ENCODE results near the gene FAM32A. TPM values are rescaled to one million over a fixed set of nuclear protein-coding genes. Genes with fewer than 3 reads are reported as not detected.

Gene FAM32A
- total and polyA plus RNA-seq, 10 of the 15 experiments (the other 5 are each of a cell fraction or from before 2014, with no cell fraction given): 33.3 to 116 (median 71.9) TPM

DNA sequence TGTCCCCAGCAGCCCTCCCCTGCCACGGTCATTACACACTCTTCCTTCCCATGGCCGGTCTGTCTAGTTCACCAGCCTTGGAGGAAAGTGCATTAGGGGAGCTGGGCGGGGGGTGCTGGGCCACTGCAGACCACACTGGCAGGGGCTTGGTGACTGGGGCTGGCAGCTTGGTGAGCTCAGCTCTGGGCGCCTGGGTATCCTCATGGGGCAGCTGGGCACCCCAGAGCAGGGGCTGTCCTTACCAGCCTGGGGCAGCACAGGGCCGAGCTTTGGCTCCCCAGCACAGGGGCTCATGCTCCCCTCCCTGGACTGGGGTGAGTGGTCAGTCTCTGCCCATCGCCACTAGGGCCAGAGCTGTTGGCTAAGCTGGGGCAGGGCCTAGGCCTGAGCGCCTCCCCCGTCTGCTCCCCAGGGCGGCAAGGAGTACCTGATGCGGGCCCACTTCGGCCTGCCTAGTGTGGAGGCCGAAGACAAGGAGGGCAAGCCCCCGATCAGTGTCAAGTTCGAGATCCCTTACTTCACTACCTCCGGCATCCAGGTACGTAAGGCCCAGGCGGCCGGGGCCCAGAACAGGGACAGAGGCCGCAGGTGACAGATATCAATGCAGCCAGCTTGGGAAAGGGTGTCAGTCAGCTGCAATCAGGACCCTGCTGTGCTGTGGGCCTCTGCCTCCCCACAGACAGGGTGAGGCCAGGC is 48.0 kb downstream of the FAM32A start:
- H3K4me2 ChIP-seq (ENCODE audit: control insufficient read depth, insufficient read depth): no peak overlapping the region
- no TSS peak for BruUV-seq (replicated peaks)
- H3K79me2 ChIP-seq (ENCODE audit: control insufficient read depth, insufficient read depth, low read length): no peaks in the 10 kb centered on the region
- H3K36me3 ChIP-seq (ENCODE audit: control insufficient read depth in 2 of 2, insufficient read depth in 2 of 2, low read length in 1 of 2): peaks cover 5 to 13% of the 10 kb centered on the region in 2 experiments; a peak in 3 of 4 replicates
- WGBS (ENCODE audit: insufficient coverage, insufficient replicate concordance, low lambda C conversion rate, missing lambda C conversion rate): 95% methylated on average over 19 of the region's 19 CpGs
- ATAC-seq (no peak), FAIRE-seq (no peak), DNase-seq (ENCODE audit: low read depth, low spot score) (no peak)
- intact Hi-C loops (cut with micrococcal nuclease; ENCODE audit: unreplicated experiment): no loop called here
- no peaks in the 10 kb centered on the region for H3K9me3 ChIP-seq (replicated peaks; ENCODE audit: control insufficient read depth, insufficient read depth, low read length)
- H3K4me3 ChIP-seq: no peak overlapping the region
- no peaks in the 10 kb centered on the region for H4K20me1 ChIP-seq (ENCODE audit: control insufficient read depth, insufficient read depth)
- POLR2A ChIA-PET: no interaction called here
- CTCF ChIA-PET: no interaction called here
- H3K9ac ChIP-seq (ENCODE audit: control insufficient read depth, insufficient read depth, low read length): no peak overlapping the region
- no peaks in the 10 kb centered on the region for H3K27me3 ChIP-seq (replicated peaks in 1 of 2; ENCODE audit: control insufficient read depth in 2 of 2, insufficient read depth in 2 of 2, low read length in 1 of 2)
- no peak overlapping the region for H2AFZ ChIP-seq (ENCODE audit: control insufficient read depth, low read depth, low read length)
- H3K27ac ChIP-seq (ENCODE audit: control insufficient read depth, insufficient read depth): no peak overlapping the region
- in situ Hi-C loops (cut with MboI): no loop called here
- SMC1A ChIA-PET (ENCODE audit: uncharacterized antibody, unreplicated experiment): no interaction called here
- RAD21 ChIA-PET (ENCODE audit: unreplicated experiment): no interaction called here
- H3K4me1 ChIP-seq (ENCODE audit: control insufficient read depth, insufficient read depth, low read length): no peaks in the 10 kb centered on the region
- TF ChIP-seq GATAD2B (conservative IDR thresholded peaks at IDR 0.05; ENCODE audit: low read depth): no peak
- no peak for TF ChIP-seq BCL11A (IDR thresholded peaks at IDR 0.05; ENCODE audit: low read depth, low read length)
- no peak for TF ChIP-seq HDAC2 (IDR thresholded peaks at IDR 0.05)
- TF ChIP-seq, protein P1, sequence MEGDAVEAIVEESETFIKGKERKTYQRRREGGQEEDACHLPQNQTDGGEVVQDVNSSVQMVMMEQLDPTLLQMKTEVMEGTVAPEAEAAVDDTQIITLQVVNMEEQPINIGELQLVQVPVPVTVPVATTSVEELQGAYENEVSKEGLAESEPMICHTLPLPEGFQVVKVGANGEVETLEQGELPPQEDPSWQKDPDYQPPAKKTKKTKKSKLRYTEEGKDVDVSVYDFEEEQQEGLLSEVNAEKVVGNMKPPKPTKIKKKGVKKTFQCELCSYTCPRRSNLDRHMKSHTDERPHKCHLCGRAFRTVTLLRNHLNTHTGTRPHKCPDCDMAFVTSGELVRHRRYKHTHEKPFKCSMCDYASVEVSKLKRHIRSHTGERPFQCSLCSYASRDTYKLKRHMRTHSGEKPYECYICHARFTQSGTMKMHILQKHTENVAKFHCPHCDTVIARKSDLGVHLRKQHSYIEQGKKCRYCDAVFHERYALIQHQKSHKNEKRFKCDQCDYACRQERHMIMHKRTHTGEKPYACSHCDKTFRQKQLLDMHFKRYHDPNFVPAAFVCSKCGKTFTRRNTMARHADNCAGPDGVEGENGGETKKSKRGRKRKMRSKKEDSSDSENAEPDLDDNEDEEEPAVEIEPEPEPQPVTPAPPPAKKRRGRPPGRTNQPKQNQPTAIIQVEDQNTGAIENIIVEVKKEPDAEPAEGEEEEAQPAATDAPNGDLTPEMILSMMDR (IDR thresholded peaks at IDR 0.05 in 2 of 3, conservative IDR thresholded peaks at IDR 0.05 in 1 of 3; ENCODE audit: control insufficient read depth in 2 of 3, extremely low read depth in 1 of 3, insufficient read depth in 1 of 3, low read depth in 3 of 3, low read length in 3 of 3): no peak
- no peak for TF ChIP-seq PML (IDR thresholded peaks at IDR 0.05; ENCODE audit: low read length)
